GM12878 (cell line): Measurements from ENCODE around the gene ZSCAN10. TPM values are rescaled to one million over a fixed set of nuclear protein-coding genes. Genes with fewer than 3 reads are reported as not detected.

ENCODE experiments used
- BRCA1 ChIP-seq: IDR thresholded peaks from 2 replicates; pipeline ENCODE4 v1.6.1; 2011; ENCODE audit warnings: low read depth, low read length, improper control_type of control experiment
- CHD4 ChIP-seq: fragments of 200-600 bp; sonication (generic); IDR thresholded peaks from 2 replicates; pipeline ENCODE4 v1.6.1; 2016; ENCODE audit warnings: mild to moderate bottlenecking
- E2F8 ChIP-seq: fragments of 450-650 bp; IDR thresholded peaks from 2 replicates; pipeline ENCODE4 v1.6.1; 2018; ENCODE audit warnings: mild to moderate bottlenecking, low read depth, moderate library complexity; ENCODE audit not compliant: partially characterized antibody
- GATAD2B ChIP-seq: fragments of 450-650 bp; conservative IDR thresholded peaks from 2 replicates; pipeline ENCODE4 v1.6.1; 2017; ENCODE audit warnings: low read depth, mild to moderate bottlenecking, moderate library complexity
- HCFC1 ChIP-seq: fragments of 150-350 bp; IDR thresholded peaks from 2 replicates; pipeline ENCODE4 v1.6.1; 2014; ENCODE audit warnings: low read length
- MTA3 ChIP-seq: IDR thresholded peaks from 2 replicates; pipeline ENCODE4 v1.6.1; 2012; ENCODE audit warnings: low read length, inconsistent platforms, borderline replicate concordance
- MYC ChIP-seq: IDR thresholded peaks from 2 replicates; pipeline ENCODE4 v1.6.1; 2011; ENCODE audit warnings: mild to moderate bottlenecking, low read length, moderate library complexity, inconsistent platforms; ENCODE audit not compliant: insufficient read depth, insufficient replicate concordance, insufficient read length, severe bottlenecking
- NBN ChIP-seq: fragments of 450-650 bp; IDR thresholded peaks from 2 replicates; pipeline ENCODE4 v1.6.1; 2016
- NRF1 ChIP-seq: conservative IDR thresholded peaks from 2 replicates; pipeline ENCODE4 v1.6.1; 2011; ENCODE audit warnings: mild to moderate bottlenecking, low read depth, low read length, improper control_type of control experiment
- RELA ChIP-seq: fragments of 450-650 bp; IDR thresholded peaks from 2 replicates; pipeline ENCODE4 v1.8.0; 2014; ENCODE audit warnings: borderline replicate concordance; ENCODE audit not compliant: partially characterized antibody
- SP1 ChIP-seq: IDR thresholded peaks from one replicate; pipeline ENCODE4 v1.6.1; 2011; ENCODE audit warnings: low read depth, low read length
- ZNF274 ChIP-seq: IDR thresholded peaks from one replicate; pipeline ENCODE4 v1.8.0; 2011; ENCODE audit not compliant: insufficient read length, insufficient read depth
- polyA plus RNA-seq, 11 experiments: library from polyadenylated mRNA; depleted of rRNA in 4 of 11; unstranded in 6 of 11; stranded (reverse) in 5 of 11; fragments of >200 nt; fragmentation: Nextera tagmentation in 4 of 11; fragmentation: Illumina TruSeq in 1 of 11; extraction: Ambion mirVana in 4 of 11; extraction: Trizol in 1 of 11; gene quantifications; 1 replicate in 1 of 11; 2 replicates in 10 of 11; pipeline versions ENCODE4 v1.2.1 to v1.2.3, GENCODE V29; 2011 to 2016; ENCODE audit warnings: inconsistent platforms in 2 of 11, missing spikeins in 2 of 11, low read depth in 1 of 11
- total RNA-seq, 4 experiments: library from RNA; depleted of rRNA in 3 of 4; stranded (reverse); fragments of >200 nt in 3 of 4; fragmentation: Illumina TruSeq in 1 of 4; extraction: Trizol in 1 of 4; gene quantifications; 2 replicates each; pipeline versions ENCODE4 v1.2.1 to v1.2.3, GENCODE V29; 2013 to 2021
- TF ChIP-seq, protein P1 (sequence below): fragments of 450-650 bp; formaldehyde crosslinking; IDR thresholded peaks from 2 replicates; pipeline ENCODE4 v1.5.0; 2022; ENCODE audit warnings: mild to moderate bottlenecking, missing genetic modification characterization
- TF ChIP-seq, protein P2 (sequence below): IDR thresholded peaks from 2 replicates; pipeline ENCODE4 v1.6.1; 2012; ENCODE audit warnings: low read length, inconsistent platforms
- TF ChIP-seq, protein P3 (sequence below): fragments of 450-650 bp; IDR thresholded peaks from 2 replicates; pipeline ENCODE4 v1.6.1; 2017; ENCODE audit warnings: low read depth, mild to moderate bottlenecking, moderate library complexity

ZSCAN10 gene
- total and polyA plus RNA-seq, 10 of the 15 experiments (the other 5 are each of a cell fraction or from before 2014, with no cell fraction given), result 0.06 to 0.33 TPM; not detected in 8

DNA sequence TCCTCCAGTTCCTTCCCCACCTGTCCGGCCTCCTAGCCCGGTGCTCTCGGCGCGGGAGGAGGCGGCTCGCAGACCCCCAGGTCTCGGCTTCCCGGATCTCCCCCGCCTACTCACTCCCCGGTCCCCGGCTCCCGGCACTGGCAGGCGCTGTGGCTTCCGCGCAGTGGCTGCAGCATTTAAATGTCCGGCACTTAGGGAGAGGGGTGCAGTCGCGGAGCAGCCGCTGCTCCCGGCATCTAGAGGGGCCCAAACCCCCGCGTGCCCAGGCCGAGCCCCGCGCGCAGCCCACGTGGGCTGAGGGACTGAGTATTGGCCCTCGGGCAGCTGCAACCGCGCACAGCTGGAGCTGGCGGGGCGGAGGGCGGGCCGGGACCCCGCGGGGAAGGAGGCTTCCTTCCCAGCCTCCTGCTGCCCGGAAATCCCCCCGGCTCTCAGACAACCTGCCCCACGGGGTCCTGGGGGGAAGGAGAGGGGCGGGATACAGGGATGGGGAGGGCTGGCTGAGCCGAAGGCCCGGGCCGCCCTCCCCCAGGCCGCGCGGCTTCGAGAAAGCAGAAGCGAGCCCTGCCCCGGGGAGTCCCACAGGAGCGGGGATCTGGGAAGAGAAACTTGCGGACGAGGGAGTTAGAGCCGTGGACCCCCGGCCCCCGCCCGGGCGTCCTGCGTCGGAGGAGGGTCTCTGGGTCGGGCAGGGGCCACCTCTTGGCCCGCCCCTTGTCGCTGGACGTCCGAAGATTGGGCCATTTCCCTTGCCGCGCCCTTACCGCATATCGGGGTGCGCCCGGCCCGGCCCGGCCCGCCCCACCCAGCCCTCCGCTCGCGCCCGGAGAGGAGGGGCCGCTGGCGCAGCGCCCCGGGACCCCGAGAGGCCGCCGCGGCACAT, 53.1 kb downstream of the ZSCAN10 start, which contains the start of gene MMP25 (continued):
- TF ChIP-seq, protein P1, sequence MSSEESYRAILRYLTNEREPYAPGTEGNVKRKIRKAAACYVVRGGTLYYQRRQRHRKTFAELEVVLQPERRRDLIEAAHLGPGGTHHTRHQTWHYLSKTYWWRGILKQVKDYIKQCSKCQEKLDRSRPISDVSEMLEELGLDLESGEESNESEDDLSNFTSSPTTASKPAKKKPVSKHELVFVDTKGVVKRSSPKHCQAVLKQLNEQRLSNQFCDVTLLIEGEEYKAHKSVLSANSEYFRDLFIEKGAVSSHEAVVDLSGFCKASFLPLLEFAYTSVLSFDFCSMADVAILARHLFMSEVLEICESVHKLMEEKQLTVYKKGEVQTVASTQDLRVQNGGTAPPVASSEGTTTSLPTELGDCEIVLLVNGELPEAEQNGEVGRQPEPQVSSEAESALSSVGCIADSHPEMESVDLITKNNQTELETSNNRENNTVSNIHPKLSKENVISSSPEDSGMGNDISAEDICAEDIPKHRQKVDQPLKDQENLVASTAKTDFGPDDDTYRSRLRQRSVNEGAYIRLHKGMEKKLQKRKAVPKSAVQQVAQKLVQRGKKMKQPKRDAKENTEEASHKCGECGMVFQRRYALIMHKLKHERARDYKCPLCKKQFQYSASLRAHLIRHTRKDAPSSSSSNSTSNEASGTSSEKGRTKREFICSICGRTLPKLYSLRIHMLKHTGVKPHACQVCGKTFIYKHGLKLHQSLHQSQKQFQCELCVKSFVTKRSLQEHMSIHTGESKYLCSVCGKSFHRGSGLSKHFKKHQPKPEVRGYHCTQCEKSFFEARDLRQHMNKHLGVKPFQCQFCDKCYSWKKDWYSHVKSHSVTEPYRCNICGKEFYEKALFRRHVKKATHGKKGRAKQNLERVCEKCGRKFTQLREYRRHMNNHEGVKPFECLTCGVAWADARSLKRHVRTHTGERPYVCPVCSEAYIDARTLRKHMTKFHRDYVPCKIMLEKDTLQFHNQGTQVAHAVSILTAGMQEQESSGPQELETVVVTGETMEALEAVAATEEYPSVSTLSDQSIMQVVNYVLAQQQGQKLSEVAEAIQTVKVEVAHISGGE (CRISPR knock-in tag), result no peak
- TF ChIP-seq MYC (no peak), RELA (no peak), GATAD2B (no peak), NBN (no peak), MTA3 (no peak), BRCA1 (no peak), E2F8 (no peak), NRF1 (no peak), SP1 (no peak), ZNF274 (no peak), HCFC1 (no peak), CHD4 (no peak)
- TF ChIP-seq, protein P2, sequence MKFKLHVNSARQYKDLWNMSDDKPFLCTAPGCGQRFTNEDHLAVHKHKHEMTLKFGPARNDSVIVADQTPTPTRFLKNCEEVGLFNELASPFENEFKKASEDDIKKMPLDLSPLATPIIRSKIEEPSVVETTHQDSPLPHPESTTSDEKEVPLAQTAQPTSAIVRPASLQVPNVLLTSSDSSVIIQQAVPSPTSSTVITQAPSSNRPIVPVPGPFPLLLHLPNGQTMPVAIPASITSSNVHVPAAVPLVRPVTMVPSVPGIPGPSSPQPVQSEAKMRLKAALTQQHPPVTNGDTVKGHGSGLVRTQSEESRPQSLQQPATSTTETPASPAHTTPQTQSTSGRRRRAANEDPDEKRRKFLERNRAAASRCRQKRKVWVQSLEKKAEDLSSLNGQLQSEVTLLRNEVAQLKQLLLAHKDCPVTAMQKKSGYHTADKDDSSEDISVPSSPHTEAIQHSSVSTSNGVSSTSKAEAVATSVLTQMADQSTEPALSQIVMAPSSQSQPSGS, result no peak
- TF ChIP-seq, protein P3, sequence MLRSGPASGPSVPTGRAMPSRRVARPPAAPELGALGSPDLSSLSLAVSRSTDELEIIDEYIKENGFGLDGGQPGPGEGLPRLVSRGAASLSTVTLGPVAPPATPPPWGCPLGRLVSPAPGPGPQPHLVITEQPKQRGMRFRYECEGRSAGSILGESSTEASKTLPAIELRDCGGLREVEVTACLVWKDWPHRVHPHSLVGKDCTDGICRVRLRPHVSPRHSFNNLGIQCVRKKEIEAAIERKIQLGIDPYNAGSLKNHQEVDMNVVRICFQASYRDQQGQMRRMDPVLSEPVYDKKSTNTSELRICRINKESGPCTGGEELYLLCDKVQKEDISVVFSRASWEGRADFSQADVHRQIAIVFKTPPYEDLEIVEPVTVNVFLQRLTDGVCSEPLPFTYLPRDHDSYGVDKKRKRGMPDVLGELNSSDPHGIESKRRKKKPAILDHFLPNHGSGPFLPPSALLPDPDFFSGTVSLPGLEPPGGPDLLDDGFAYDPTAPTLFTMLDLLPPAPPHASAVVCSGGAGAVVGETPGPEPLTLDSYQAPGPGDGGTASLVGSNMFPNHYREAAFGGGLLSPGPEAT, result peak; percentile 67; the same call in 1 of the 2 replicates
